Measurements from ENCODE around the gene AS3MT.

The AS3MT gene

GRCh38 chr10:102904346-102904745, 35.1 kb downstream of the AS3MT start:
- H3K4me2 ChIP-seq, result no peak overlapping the region
- no peak overlapping the region for H3K9ac ChIP-seq
- H3K36me3 ChIP-seq (ENCODE audit: insufficient read depth), result no peaks in the 10 kb centered on the region
- no peaks in the 10 kb centered on the region for H3K27me3 ChIP-seq (ENCODE audit: insufficient read depth, low read depth)
- no peak overlapping the region for H3K4me3 ChIP-seq (IDR thresholded peaks at IDR 0.05; ENCODE audit: insufficient read depth, low read depth, low read length)
- H2AFZ ChIP-seq (ENCODE audit: low read depth), result no peak overlapping the region
- no peak for TF ChIP-seq CTCF (conservative IDR thresholded peaks at IDR 0.05; ENCODE audit: low read depth, low read length)
- no peak overlapping the region for H3K27ac ChIP-seq
- H4K20me1 ChIP-seq (ENCODE audit: insufficient read depth), result no peaks in the 10 kb centered on the region
- H3K4me1 ChIP-seq (ENCODE audit: low read depth, poor library complexity, severe bottlenecking), result no peaks in the 10 kb centered on the region
- no peaks in the 10 kb centered on the region for H3K79me2 ChIP-seq (ENCODE audit: insufficient read depth, low read depth)

GRCh38 chr10:102906507-102906906, 37.2 kb downstream of the AS3MT start:
- no peak overlapping the region for H3K9ac ChIP-seq
- no peaks in the 10 kb centered on the region for H3K4me1 ChIP-seq (ENCODE audit: low read depth, poor library complexity, severe bottlenecking)
- no peak overlapping the region for H3K27ac ChIP-seq
- no peak for TF ChIP-seq CTCF (conservative IDR thresholded peaks at IDR 0.05; ENCODE audit: low read depth, low read length)
- H3K4me2 ChIP-seq, result no peak overlapping the region
- no peak overlapping the region for H2AFZ ChIP-seq (ENCODE audit: low read depth)
- H3K79me2 ChIP-seq (ENCODE audit: insufficient read depth, low read depth), result no peaks in the 10 kb centered on the region
- no peaks in the 10 kb centered on the region for H4K20me1 ChIP-seq (ENCODE audit: insufficient read depth)
- no peak overlapping the region for H3K4me3 ChIP-seq (IDR thresholded peaks at IDR 0.05; ENCODE audit: insufficient read depth, low read depth, low read length)
- no peaks in the 10 kb centered on the region for H3K27me3 ChIP-seq (ENCODE audit: insufficient read depth, low read depth)
- H3K36me3 ChIP-seq (ENCODE audit: insufficient read depth), result no peaks in the 10 kb centered on the region

GRCh38 chr10:102914781-102915180, 45.5 kb downstream of the AS3MT start:
- H2AFZ ChIP-seq (ENCODE audit: low read depth), result no peak overlapping the region
- peaks cover 14% of the 10 kb centered on the region for H3K4me1 ChIP-seq (ENCODE audit: low read depth, poor library complexity, severe bottlenecking)
- TF ChIP-seq CTCF (conservative IDR thresholded peaks at IDR 0.05; ENCODE audit: low read depth, low read length), result no peak
- no peaks in the 10 kb centered on the region for H3K79me2 ChIP-seq (ENCODE audit: insufficient read depth, low read depth)
- H3K4me3 ChIP-seq (IDR thresholded peaks at IDR 0.05; ENCODE audit: insufficient read depth, low read depth, low read length), result no peak overlapping the region
- no peak overlapping the region for H3K27ac ChIP-seq
- H3K9ac ChIP-seq, result no peak overlapping the region
- H3K36me3 ChIP-seq (ENCODE audit: insufficient read depth), result no peaks in the 10 kb centered on the region
- no peaks in the 10 kb centered on the region for H4K20me1 ChIP-seq (ENCODE audit: insufficient read depth)
- H3K27me3 ChIP-seq (ENCODE audit: insufficient read depth, low read depth), result no peaks in the 10 kb centered on the region
- no peak overlapping the region for H3K4me2 ChIP-seq

GRCh38 chr10:102916173-102916572, 46.9 kb downstream of the AS3MT start:
- Histone ChIP-seq H3K4me1 (ENCODE audit: low read depth, poor library complexity, severe bottlenecking) (peaks cover 26% of the 10 kb centered on the region), H3K4me3 (IDR thresholded peaks at IDR 0.05; ENCODE audit: insufficient read depth, low read depth, low read length) (no peak overlapping the region), H3K27me3 (ENCODE audit: insufficient read depth, low read depth) (no peaks in the 10 kb centered on the region), H4K20me1 (ENCODE audit: insufficient read depth) (no peaks in the 10 kb centered on the region), H3K4me2 (peak overlapping the region; percentile 95), H3K36me3 (ENCODE audit: insufficient read depth) (no peaks in the 10 kb centered on the region), H3K9ac (no peak overlapping the region), H3K79me2 (ENCODE audit: insufficient read depth, low read depth) (no peaks in the 10 kb centered on the region), H2AFZ (ENCODE audit: low read depth) (peak overlapping the region; percentile 68), H3K27ac (no peak overlapping the region)
- TF ChIP-seq CTCF (conservative IDR thresholded peaks at IDR 0.05; ENCODE audit: low read depth, low read length), result no peak

Data from KMS-11 (cell line).